GM21717 (cell line): ENCODE data around the gene FAM162A.
"Not testable (repeated sequence)": the region's sequence is repeated elsewhere in the genome, so short reads cannot be mapped to it uniquely, and the experiment has no call there.

ENCODE experiments used
- ATAC-seq: cut with Tn5 transposase; IDR thresholded peaks from one replicate; pipeline ENCODE4 v1.9.1; 2021; ENCODE audit warnings: mild to moderate bottlenecking, moderate library complexity; ENCODE audit not compliant: unreplicated experiment

Gene FAM162A, protein sequence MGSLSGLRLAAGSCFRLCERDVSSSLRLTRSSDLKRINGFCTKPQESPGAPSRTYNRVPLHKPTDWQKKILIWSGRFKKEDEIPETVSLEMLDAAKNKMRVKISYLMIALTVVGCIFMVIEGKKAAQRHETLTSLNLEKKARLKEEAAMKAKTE

DNA sequence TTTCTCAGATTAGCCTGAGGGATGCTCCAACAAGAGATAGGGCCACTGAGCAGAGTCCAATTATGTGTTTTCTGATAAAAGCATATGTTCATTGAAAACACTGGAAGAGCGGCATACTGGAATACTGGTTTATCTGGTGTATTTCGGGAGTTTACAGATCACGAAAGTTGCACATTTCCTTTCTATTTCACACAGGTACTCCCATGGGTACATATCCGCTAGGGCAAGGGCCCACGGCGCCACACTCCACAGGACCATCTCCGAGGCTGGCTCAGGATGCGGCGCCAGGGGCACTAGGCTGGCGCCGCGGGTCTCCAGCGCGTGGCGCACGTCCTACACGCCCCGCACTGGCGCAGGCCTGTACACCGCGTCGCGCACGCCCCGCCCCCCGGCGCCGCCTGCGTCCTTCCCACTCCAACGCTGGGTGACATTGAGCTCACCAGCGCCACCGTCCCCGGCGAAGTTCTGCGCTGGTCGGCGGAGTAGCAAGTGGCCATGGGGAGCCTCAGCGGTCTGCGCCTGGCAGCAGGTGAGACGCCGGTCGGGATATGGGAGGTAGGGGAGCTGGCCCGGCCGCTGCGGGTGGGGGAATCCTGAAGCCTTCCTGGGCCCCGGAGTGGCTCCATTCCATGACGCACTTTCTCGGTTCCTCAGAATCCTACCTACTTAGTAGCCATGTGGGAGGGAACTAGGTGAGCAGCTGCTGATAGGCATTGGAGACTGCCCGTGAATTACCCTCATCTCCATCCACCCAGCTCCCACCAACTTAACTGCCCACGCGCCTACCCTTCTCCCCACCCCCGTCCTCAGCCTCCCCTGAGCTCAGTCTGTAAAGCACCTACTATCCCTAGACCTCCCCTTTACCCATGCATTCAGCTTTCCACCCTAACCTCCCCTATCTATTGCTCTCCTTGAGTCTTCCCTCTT, at the start of gene FAM162A:
Gene FAM162A (plus strand): TSS at position 412 of the 927 bp plus-strand sequence. CDS start 84 bp downstream, at position 496.
- peak; percentile 88 for ATAC-seq

GRCh38 chr3:122342803-122343202, 41.2 kb upstream of the FAM162A start:
- no peak for ATAC-seq

- no peak for ATAC-seq
Observed at GRCh38 chr3:122343654-122344053, 40.3 kb upstream of the FAM162A start.

DNA sequence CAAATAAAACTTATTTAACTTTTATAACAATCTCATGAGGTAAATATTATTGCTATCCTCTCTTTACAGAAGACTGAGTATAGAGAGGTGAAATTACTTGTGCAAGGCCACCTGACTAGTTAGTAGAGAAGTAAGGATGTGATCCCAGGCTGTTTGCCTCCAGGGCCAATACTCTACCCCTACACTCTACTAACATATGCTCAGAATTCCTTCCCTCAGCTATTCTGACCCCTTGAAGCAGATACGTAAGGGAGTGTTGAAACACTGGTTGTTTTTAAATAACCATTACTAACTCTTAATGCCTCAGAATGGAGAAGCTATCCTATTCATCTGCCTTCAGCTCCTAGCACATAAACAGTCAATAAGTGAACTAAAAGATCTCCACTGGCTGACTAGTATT, 34.8 kb upstream of the FAM162A start:
- ATAC-seq: no peak

DNA sequence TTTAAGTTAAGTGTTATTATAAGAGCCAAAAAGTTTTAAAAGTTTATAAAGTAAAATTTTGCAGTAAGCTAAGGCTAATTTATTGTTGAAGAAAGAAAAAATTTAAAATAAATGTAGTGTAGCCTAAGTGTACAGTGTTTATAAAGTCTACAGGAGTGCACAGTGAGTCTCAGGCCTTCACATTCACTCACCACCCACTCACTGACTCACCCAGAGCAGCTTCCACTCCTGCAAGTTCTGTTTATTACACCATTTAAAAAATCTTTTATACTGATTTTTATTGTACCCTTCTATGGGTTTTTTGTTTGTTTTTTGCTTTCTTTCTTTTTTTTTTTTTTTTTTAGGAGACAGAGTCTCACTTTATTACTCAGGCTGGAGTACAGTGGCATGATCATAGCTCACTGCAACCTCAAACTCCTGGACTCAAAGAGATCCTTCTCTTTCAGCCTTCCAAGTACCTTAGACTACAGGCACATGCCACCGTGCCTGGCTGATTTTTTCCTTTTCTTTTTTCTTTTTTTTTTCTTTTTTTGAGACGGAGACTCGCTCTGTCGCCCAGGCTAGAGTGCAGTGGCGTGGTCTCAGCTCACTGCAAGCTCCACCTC, 33.1 kb upstream of the FAM162A start:
- no peak for ATAC-seq

GRCh38 chr3:122351612-122352011, 32.4 kb upstream of the FAM162A start:
- no peak for ATAC-seq

DNA sequence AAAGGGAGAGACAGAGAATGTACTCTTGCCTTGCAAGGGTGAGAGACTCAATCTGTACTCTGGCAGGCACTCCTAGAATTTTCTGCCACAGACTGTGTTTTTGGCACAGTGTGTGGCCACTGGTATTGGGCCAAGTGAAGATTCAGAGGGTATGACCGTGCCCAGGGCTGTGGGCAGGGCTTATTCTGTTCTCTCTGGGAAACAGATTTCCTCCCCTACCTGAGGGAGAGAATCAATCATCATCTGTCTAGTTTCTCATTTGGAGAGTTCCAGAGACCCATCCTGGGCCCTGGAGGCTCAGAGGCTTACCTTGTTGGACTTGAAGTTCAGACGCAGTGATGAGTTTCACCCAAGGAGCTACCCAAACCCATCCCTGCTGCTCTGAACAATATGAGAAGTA, 30.8 kb upstream of the FAM162A start:
- no peak for ATAC-seq

DNA sequence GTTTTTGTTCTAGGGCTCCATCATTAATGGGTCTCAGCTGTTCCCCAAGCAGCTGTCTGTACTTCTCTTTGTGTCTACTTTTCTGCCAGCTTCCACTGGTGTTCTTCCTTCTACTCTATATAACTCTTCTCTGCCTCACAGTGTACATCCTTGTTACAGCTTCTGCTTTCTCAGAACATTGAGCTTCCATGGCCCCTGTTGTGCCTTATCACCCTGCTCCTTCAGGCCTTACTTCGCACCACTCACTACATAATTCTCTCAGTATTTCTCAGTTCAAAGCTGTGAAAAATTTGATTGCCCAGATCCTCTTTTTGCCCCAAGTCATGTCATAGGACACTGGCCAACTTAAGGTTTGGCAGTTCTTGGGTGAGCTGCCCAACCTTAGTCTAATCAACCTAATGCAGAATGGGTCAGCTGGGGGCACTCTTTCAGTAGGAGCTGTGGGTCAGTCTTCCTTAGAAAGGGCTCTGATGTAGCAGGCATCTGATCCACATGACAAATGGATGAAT, 30.0 kb upstream of the FAM162A start:
- no peak for ATAC-seq

GRCh38 chr3:122355612-122356011, 28.4 kb upstream of the FAM162A start:
- no peak for ATAC-seq

DNA sequence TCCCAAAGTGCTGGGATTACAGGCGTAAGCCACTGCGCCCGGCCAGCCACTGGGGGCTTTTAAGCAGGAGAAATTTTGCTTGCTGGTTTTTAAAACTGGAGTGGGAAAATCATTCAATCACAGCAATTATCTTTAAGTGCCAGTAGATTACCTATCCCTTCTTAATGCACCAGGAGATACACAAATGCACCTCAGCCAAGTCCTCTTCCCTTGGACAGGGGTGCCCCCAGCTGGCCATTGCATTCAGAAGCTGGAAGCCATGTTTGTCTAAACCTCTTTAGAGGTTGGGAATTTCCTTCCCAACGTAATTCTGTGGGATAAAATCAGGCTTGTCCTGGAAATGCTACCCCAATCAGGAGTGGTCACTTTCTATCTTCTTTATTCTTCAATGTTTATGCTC, 27.6 kb upstream of the FAM162A start:
- no peak for ATAC-seq

DNA sequence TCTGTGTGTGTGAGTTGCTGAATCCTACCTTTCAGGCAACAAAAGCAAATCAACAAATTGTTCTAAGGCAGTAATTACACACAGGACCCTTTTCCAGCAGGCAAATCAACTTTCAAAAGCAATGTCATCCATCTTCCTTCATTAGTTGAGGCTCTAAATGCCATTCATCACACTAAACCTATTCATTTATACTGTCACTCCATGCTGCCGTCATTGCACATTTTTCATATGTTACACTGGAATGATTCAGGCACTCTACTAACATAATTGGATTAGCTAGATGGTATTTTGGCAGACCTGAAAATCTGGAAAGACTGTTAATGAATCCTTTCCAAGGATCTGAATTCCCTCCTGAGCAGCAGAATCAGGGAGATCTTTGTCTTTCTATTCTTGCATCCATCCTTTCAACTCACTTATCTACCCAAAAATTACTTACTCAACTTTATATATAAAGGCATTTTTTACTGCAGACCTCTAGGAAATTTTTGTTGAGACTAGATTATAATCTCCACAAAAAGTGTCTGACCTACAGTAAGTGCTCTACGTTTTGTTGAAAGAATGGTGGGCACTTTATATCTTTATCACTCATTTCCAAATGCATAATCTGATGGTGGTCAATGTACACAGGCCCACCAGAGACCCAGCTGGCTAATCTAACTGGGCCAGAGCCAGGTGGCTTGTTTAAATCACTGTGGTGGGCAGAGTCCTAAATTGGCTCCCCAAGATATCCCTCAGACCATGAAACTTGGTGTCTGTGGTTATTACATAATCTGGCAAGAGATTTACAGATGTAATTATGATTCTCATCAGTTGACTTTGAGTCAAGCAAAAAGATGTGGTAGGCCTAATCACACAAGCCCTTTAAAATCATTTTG, 25.9 kb upstream of the FAM162A start:
- ATAC-seq: no peak

GRCh38 chr3:122358703-122359032, 25.3 kb upstream of the FAM162A start:
- ATAC-seq: no peak

GRCh38 chr3:122362026-122362425, 22.0 kb upstream of the FAM162A start:
- ATAC-seq: no peak

- ATAC-seq: no peak
Observed at GRCh38 chr3:122364490-122364889, 19.5 kb upstream of the FAM162A start.

GRCh38 chr3:122365073-122365472, 18.9 kb upstream of the FAM162A start:
- ATAC-seq: no peak

GRCh38 chr3:122365582-122366378, 18.2 kb upstream of the FAM162A start:
- not testable (repeated sequence) for ATAC-seq

DNA sequence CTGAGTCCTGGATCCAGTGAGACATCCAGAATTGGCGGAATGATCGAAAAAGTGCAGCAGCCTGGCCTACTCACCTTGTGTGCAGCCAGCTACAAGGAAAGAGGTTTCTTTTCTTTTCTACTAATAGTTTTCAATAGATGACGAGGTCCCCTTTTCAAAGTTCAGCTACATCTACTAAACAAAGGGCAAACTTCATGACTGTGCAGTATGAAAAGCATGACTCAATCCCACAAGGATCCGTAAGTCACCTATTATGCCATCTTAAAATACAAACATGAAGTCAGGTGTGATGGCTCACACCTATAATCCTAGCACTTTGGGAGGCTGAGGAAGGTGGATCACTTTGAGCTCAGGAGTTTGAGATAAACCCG, 17.6 kb upstream of the FAM162A start:
- ATAC-seq: no peak

DNA sequence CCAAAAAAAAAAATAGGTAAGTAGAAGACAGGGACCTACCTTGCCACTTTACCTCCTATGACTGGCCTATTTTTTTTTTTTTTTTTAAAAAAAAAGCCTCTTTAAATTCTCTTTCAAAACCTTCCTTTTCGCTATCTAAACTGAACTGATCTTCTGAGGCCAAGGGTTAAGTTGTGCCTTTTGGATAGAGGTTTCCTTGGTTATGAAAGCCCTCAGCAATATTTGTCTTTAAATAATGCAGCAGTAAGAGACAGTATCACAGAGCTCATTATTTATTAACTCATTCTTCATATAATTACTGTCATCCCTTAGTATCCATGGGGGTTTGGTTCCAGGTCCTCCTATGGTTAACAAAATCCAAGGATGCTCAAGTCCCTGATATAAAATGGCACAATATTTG, 9.9 kb upstream of the FAM162A start:
- no peak for ATAC-seq

- ATAC-seq: no peak
Observed at GRCh38 chr3:122377975-122378374, 6.0 kb upstream of the FAM162A start.
